Uterus (tissue), 4 donors: ENCODE measurements around the gene NELL1. TPM values are rescaled to one million over a fixed set of nuclear protein-coding genes. Genes with fewer than 3 reads are reported as not detected.

ENCODE experiments used
- DNase-seq, 2 donors: peaks; one replicate each; pipeline ENCODE4 v3.0.0-alpha.2; 2019 to 2020
- H3K27ac ChIP-seq, 2 donors: fragments of 200-600 bp; sonication (generic); 1 replicate in 1 of 2; 2 replicates in 1 of 2; pipeline ENCODE4 v1.5.1; 2016 to 2018
- H3K27me3 ChIP-seq, 2 donors: fragments of 200-600 bp; sonication (generic); one replicate each; pipeline ENCODE4 v1.5.1; 2018 to 2019; ENCODE audit warnings: control low read depth in 1 of 2
- H3K36me3 ChIP-seq, 2 donors: fragments of 200-600 bp; sonication (generic); one replicate each; pipeline ENCODE4 v1.5.1; 2019; ENCODE audit warnings: control low read depth in 1 of 2
- H3K4me1 ChIP-seq, 2 donors: fragments of 200-600 bp; sonication (generic); one replicate each; pipeline ENCODE4 v1.5.1; 2018 to 2019; ENCODE audit warnings: control low read depth in 1 of 2
- H3K4me3 ChIP-seq, 2 donors: fragments of 200-600 bp; sonication (generic); 1 replicate in 1 of 2; 2 replicates in 1 of 2; pipeline ENCODE4 v1.5.1; 2018 to 2019; ENCODE audit warnings: mild to moderate bottlenecking in 1 of 2
- H3K9me3 ChIP-seq, 2 donors: fragments of 200-600 bp; sonication (generic); one replicate each; pipeline ENCODE4 v1.5.1; 2019; ENCODE audit warnings: control low read depth in 1 of 2
- CTCF ChIP-seq, 4 experiments: fragments of 200-600 bp in 2 of 4; fragments of 450-650 bp in 2 of 4; sonication (generic) in 2 of 4; IDR thresholded peaks; one replicate each; pipeline ENCODE4 v1.5.1; 2016 to 2019; ENCODE audit warnings: antibody characterized with exemption in 4 of 4, mild to moderate bottlenecking in 2 of 4, moderate library complexity in 1 of 4
- POLR2A ChIP-seq, 2 donors: fragments of 450-650 bp; IDR thresholded peaks; one replicate each; pipeline ENCODE4 v1.6.1; 2016; ENCODE audit warnings: antibody characterized with exemption in 2 of 2, mild to moderate bottlenecking in 1 of 2, moderate library complexity in 1 of 2
- intact Hi-C: fragments of 100-400 bp; cut with DNase I; formaldehyde crosslinking; loops from one replicate; pipeline ENCODE4 v1.15.1; 2023; ENCODE audit warnings: low total_unique reads
- total RNA-seq, 4 donors: library from RNA; depleted of rRNA in 3 of 4; stranded (reverse); fragments of >200 nt in 3 of 4; gene quantifications; one replicate each; pipeline versions ENCODE4 v1.1.0 to v1.2.4, GENCODE V29; 2014 to 2023
- donor health status: DM: yes; HTN: yes; CAD: no.

The NELL1 gene
- total RNA-seq, 4 donors from 2014 or later: 0.34 to 25.1 TPM; not detected in 2

DNA sequence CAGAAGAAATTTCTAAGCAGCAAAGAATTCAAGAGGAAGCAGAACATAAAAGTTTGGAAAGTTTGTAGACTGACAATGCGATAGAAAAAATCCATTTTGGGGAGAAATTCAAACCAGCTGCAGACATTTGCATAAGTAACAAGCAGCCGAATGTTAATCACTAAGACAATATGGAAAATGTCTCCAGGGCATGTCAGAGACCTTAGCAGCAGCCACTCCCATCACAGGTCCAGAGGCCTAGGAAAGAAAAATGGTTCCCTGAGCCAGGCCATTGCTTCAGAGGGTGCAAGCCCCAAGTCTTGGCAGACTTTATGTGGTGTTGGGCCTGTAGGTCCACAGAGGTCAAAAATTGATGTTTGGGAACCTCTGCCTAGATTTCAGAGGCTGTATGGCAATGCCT, 155.4 kb downstream of the NELL1 start:
- DNase-seq: no peak
- TF ChIP-seq POLR2A (IDR thresholded peaks at IDR 0.05) (no peak), CTCF (IDR thresholded peaks at IDR 0.05) (no peak)
- Histone ChIP-seq H3K27ac (no peak overlapping the region), H3K4me3 (no peak overlapping the region), H3K9me3 (no peaks in the 10 kb centered on the region), H3K36me3 (no peaks in the 10 kb centered on the region), H3K4me1 (no peaks in the 10 kb centered on the region), H3K27me3 (no peaks in the 10 kb centered on the region)
- intact Hi-C loops: no loop called here

DNA sequence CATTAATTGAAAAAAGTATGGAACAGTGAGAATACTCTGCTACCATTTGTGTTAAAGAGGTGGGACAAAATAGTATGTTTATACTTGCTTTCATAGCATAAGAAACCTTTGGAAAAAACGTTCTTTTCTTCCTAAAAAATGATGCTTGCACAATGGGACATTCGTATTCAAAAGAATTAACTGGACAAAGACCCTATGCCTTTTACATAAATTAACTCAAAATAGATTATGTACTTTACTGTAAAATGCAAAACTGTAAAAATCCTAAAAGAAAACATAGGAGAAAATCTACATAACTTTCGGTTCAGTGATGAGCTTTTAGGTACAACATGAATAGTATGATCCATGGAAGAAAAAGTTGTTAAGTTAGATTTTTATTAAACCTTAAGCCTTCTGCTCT, 166.2 kb downstream of the NELL1 start:
- intact Hi-C loops: no loop called here
- Histone ChIP-seq H3K9me3 (no peaks in the 10 kb centered on the region), H3K4me1 (no peaks in the 10 kb centered on the region), H3K27ac (no peak overlapping the region), H3K36me3 (no peaks in the 10 kb centered on the region), H3K4me3 (no peak overlapping the region), H3K27me3 (no peaks in the 10 kb centered on the region)
- TF ChIP-seq CTCF (IDR thresholded peaks at IDR 0.05) (no peak), POLR2A (IDR thresholded peaks at IDR 0.05) (no peak)
- no peak for DNase-seq

- no peak overlapping the region for H3K27ac ChIP-seq
- H3K27me3 ChIP-seq: no peaks in the 10 kb centered on the region
- no peak overlapping the region for H3K4me3 ChIP-seq
- intact Hi-C loops: no loop called here
- H3K4me1 ChIP-seq: no peaks in the 10 kb centered on the region
- no peak for TF ChIP-seq POLR2A (IDR thresholded peaks at IDR 0.05)
- no peak for TF ChIP-seq CTCF (IDR thresholded peaks at IDR 0.05)
- H3K36me3 ChIP-seq: no peaks in the 10 kb centered on the region
- no peaks in the 10 kb centered on the region for H3K9me3 ChIP-seq
- DNase-seq: no peak
Measured at GRCh38 chr11:20839231-20839630, 169.8 kb downstream of the NELL1 start.

DNA sequence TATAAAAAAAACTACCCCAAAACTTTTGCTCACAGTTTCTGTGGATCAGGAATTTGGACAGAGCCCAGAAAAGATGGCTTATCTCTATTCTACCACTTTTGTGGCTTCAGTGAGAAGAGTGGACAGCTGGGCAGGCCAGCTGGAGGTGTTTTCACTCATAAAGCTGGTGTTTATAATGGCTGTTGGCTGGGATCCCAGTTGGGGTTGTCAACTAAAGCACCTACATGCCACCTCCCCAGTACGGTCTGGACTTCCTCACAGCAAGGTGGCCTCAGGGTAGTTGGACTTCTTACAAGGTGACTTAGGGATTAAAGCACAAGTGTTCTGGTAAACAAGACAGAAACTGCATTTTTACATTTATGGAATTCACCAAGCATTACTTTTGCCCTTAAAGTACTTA, 171.0 kb downstream of the NELL1 start:
- Histone ChIP-seq H3K4me1 (no peaks in the 10 kb centered on the region), H3K27me3 (no peaks in the 10 kb centered on the region), H3K36me3 (no peaks in the 10 kb centered on the region), H3K9me3 (no peaks in the 10 kb centered on the region), H3K27ac (no peak overlapping the region), H3K4me3 (no peak overlapping the region)
- TF ChIP-seq POLR2A (IDR thresholded peaks at IDR 0.05) (no peak), CTCF (IDR thresholded peaks at IDR 0.05) (no peak)
- no peak for DNase-seq
- intact Hi-C loops: no loop called here

- no peak overlapping the region for H3K4me3 ChIP-seq
- no peak for DNase-seq
- no peak overlapping the region for H3K27ac ChIP-seq
- no peaks in the 10 kb centered on the region for H3K36me3 ChIP-seq
- intact Hi-C loops: no loop called here
- TF ChIP-seq POLR2A (IDR thresholded peaks at IDR 0.05): no peak
- no peak for TF ChIP-seq CTCF (IDR thresholded peaks at IDR 0.05)
- no peaks in the 10 kb centered on the region for H3K9me3 ChIP-seq
- no peaks in the 10 kb centered on the region for H3K4me1 ChIP-seq
- no peaks in the 10 kb centered on the region for H3K27me3 ChIP-seq
Measured at GRCh38 chr11:20844216-20844615, 174.8 kb downstream of the NELL1 start.
